ENCODE measurements around the gene SETD1A. TPM values are rescaled to one million over a fixed set of nuclear protein-coding genes. Genes with fewer than 3 reads are reported as not detected.
A peak's percentile ranks its signal among the peaks of the same experiment; 100 is the strongest.

SETD1A gene
- total and polyA plus RNA-seq, 5 experiments from 2014 or later, result 0.35 to 44.3 (median 2.0) TPM

GRCh38 chr16:30924076-30924912 is 33.3 kb upstream of the SETD1A start:
- peak overlapping the region; percentile 31 to 87 (median 70) for H3K4me3 Mint-ChIP-seq
- POLR2A ChIA-PET, result interaction anchor here (0.8 to 2.3 kb wide), 5 partner anchors 22 to 546 kb away, joined by 3 to 9 read pairs (median 4); partner anchors contain the start of genes KAT8 and SETD1A
- H3K27me3 Mint-ChIP-seq, result no peaks in the 10 kb centered on the region
- ATAC-seq (no peak), DNase-seq (peak in 1 of 10 donors; percentile 19)
- H3K4me1 Mint-ChIP-seq, result peaks cover 21 to 36% (median 28%) of the 10 kb centered on the region in 4 donors
- no peaks in the 10 kb centered on the region for H3K9me3 Mint-ChIP-seq
- no peaks in the 10 kb centered on the region for H3K36me3 Mint-ChIP-seq
- peak overlapping the region in 6 of 10 donors; percentile 46 to 76 (median 67) for H3K27ac Mint-ChIP-seq

- Mint-ChIP-seq H3K9me3 (no peaks in the 10 kb centered on the region), H3K4me1 (peaks cover 21 to 36% (median 28%) of the 10 kb centered on the region in 4 donors), H3K4me3 (peak overlapping the region; percentile 31 to 81 (median 70)), H3K27me3 (no peaks in the 10 kb centered on the region), H3K36me3 (no peaks in the 10 kb centered on the region), H3K27ac (peak overlapping the region in 7 of 10 donors; percentile 16 to 76 (median 65))
- no peak for ATAC-seq
- DNase-seq, result no peak
- POLR2A ChIA-PET, result interaction anchor here (0.8 to 2.3 kb wide), 2 partner anchors 50 to 944 kb away, joined by 3 to 9 read pairs; no protein-coding TSS in a partner anchor
Observed at GRCh38 chr16:30924913-30925631, 32.5 kb upstream of the SETD1A start.

GRCh38 chr16:30925632-30925987 is 31.9 kb upstream of the SETD1A start:
- POLR2A ChIA-PET, result interaction anchor here (0.8 to 1.2 kb wide), 2 partner anchors 21 to 944 kb away, joined by 3 read pairs; no protein-coding TSS in a partner anchor
- H3K36me3 Mint-ChIP-seq, result peaks cover 0 to 3% (median 0%) of the 10 kb centered on the region in 3 donors
- no peak for ATAC-seq
- H3K27me3 Mint-ChIP-seq, result no peaks in the 10 kb centered on the region
- peaks cover 21 to 36% (median 28%) of the 10 kb centered on the region in 4 donors for H3K4me1 Mint-ChIP-seq
- H3K9me3 Mint-ChIP-seq, result no peaks in the 10 kb centered on the region
- H3K4me3 Mint-ChIP-seq, result peak overlapping the region in 7 of 10 donors; percentile 38 to 86 (median 60)
- no peak for DNase-seq
- peak overlapping the region in 1 of 10 donors; percentile 37 for H3K27ac Mint-ChIP-seq

GRCh38 chr16:30925995-30926811 is 31.4 kb upstream of the SETD1A start:
- H3K4me1 Mint-ChIP-seq, result peaks cover 22 to 36% (median 28%) of the 10 kb centered on the region in 4 donors
- peak overlapping the region in 5 of 10 donors; percentile 2 to 67 (median 37) for H3K27ac Mint-ChIP-seq
- POLR2A ChIA-PET, result interaction anchor here (1.2 to 2.0 kb wide), 2 partner anchors 16 to 21 kb away, joined by 3 to 7 read pairs; no protein-coding TSS in a partner anchor
- H3K36me3 Mint-ChIP-seq, result peaks cover 0 to 7% (median 0%) of the 10 kb centered on the region in 3 donors
- no peaks in the 10 kb centered on the region for H3K27me3 Mint-ChIP-seq
- peak overlapping the region in 8 of 10 donors; percentile 38 to 86 (median 55) for H3K4me3 Mint-ChIP-seq
- DNase-seq (no peak), ATAC-seq (no peak)
- H3K9me3 Mint-ChIP-seq, result no peaks in the 10 kb centered on the region

- Mint-ChIP-seq H3K9me3 (no peaks in the 10 kb centered on the region), H3K4me3 (peak overlapping the region in 3 of 10 donors; percentile 26 to 76 (median 49)), H3K4me1 (peaks cover 18 to 32% (median 22%) of the 10 kb centered on the region in 4 donors), H3K27me3 (no peaks in the 10 kb centered on the region), H3K36me3 (peaks cover 0 to 7% (median 0%) of the 10 kb centered on the region in 3 donors), H3K27ac (peak overlapping the region in 4 of 10 donors; percentile 2 to 67 (median 44))
- POLR2A ChIA-PET, result interaction anchor here (1.3 to 2.0 kb wide), 2 partner anchors 15 to 122 kb away, joined by 3 to 7 read pairs; no protein-coding TSS in a partner anchor
- ATAC-seq (no peak), DNase-seq (no peak)
Observed at GRCh38 chr16:30926937-30927788, 30.4 kb upstream of the SETD1A start.

GRCh38 chr16:30927789-30928378 is 29.7 kb upstream of the SETD1A start:
- POLR2A ChIA-PET, result interaction anchor here (1.3 to 2.0 kb wide), 2 partner anchors 14 to 122 kb away, joined by 3 to 7 read pairs; no protein-coding TSS in a partner anchor
- DNase-seq, result peak in 2 of 10 donors; percentile 21 to 30
- peak in 1 of 2 donors; percentile 6 for ATAC-seq
- Mint-ChIP-seq H3K9me3 (no peaks in the 10 kb centered on the region), H3K36me3 (peaks cover 0 to 15% (median 1%) of the 10 kb centered on the region in 3 donors), H3K4me3 (no peak overlapping the region), H3K27me3 (no peaks in the 10 kb centered on the region), H3K4me1 (peaks cover 16 to 32% (median 20%) of the 10 kb centered on the region in 4 donors), H3K27ac (peak overlapping the region in 2 of 10 donors; percentile 5 to 37)

- Mint-ChIP-seq H3K4me1 (peaks cover 14 to 30% (median 20%) of the 10 kb centered on the region in 4 donors), H3K4me3 (no peak overlapping the region), H3K36me3 (peaks cover 0 to 15% (median 1%) of the 10 kb centered on the region in 3 donors), H3K27me3 (no peaks in the 10 kb centered on the region), H3K27ac (peak overlapping the region in 1 of 10 donors; percentile 5), H3K9me3 (no peaks in the 10 kb centered on the region)
- ATAC-seq (no peak), DNase-seq (no peak)
- POLR2A ChIA-PET, result interaction anchor here (1.3 kb wide), 1 partner anchor 123 kb away, joined by 3 read pairs; no protein-coding TSS in a partner anchor
Observed at GRCh38 chr16:30928390-30928789, 29.2 kb upstream of the SETD1A start.

- peak overlapping the region in 1 of 10 donors; percentile 79 for H3K27ac Mint-ChIP-seq
- no peak for DNase-seq
- peaks cover 0 to 15% (median 1%) of the 10 kb centered on the region in 3 donors for H3K36me3 Mint-ChIP-seq
- H3K4me1 Mint-ChIP-seq, result peaks cover 14 to 30% (median 20%) of the 10 kb centered on the region in 4 donors
- no peaks in the 10 kb centered on the region for H3K9me3 Mint-ChIP-seq
- POLR2A ChIA-PET, result interaction anchor here (2.0 kb wide), 1 partner anchor 12 kb away, joined by 10 read pairs; no protein-coding TSS in a partner anchor
- H3K4me3 Mint-ChIP-seq, result no peak overlapping the region
- no peaks in the 10 kb centered on the region for H3K27me3 Mint-ChIP-seq
- ATAC-seq, result no peak
Observed at GRCh38 chr16:30929167-30929566, 28.4 kb upstream of the SETD1A start.

GRCh38 chr16:30930160-30930571 is 27.4 kb upstream of the SETD1A start:
- POLR2A ChIA-PET, result interaction anchor here (2.0 kb wide), 1 partner anchor 11 kb away, joined by 10 read pairs; no protein-coding TSS in a partner anchor
- H3K9me3 Mint-ChIP-seq, result no peaks in the 10 kb centered on the region
- H3K27ac Mint-ChIP-seq, result no peak overlapping the region
- H3K4me1 Mint-ChIP-seq, result peaks cover 16 to 29% (median 19%) of the 10 kb centered on the region in 4 donors
- ATAC-seq (no peak), DNase-seq (no peak)
- no peak overlapping the region for H3K4me3 Mint-ChIP-seq
- H3K36me3 Mint-ChIP-seq, result peaks cover 0 to 15% (median 1%) of the 10 kb centered on the region in 3 donors
- no peaks in the 10 kb centered on the region for H3K27me3 Mint-ChIP-seq

- ATAC-seq (no peak), DNase-seq (no peak)
- Mint-ChIP-seq H3K4me1 (peaks cover 17 to 31% (median 18%) of the 10 kb centered on the region in 4 donors), H3K27me3 (no peaks in the 10 kb centered on the region), H3K9me3 (no peaks in the 10 kb centered on the region), H3K36me3 (peaks cover 0 to 15% (median 1%) of the 10 kb centered on the region in 3 donors), H3K27ac (no peak overlapping the region), H3K4me3 (no peak overlapping the region)
- POLR2A ChIA-PET, result interaction anchor here (0.6 to 2.0 kb wide), 2 partner anchors 10 to 299 kb away, joined by 3 to 10 read pairs; no protein-coding TSS in a partner anchor
Observed at GRCh38 chr16:30931068-30931650, 26.4 kb upstream of the SETD1A start.

All from naive thymus-derived CD8-positive, alpha-beta T cell (primary cell).